KG1 (cell line): ENCODE data around the gene PLB1.

Experiments used
- DNase-seq: peaks from one replicate; lab custom pipeline; 2025; lab: John Stamatoyannopoulos, UW

Gene PLB1

GRCh38 chr2:28668106-28668814 lies 172.4 kb downstream of the PLB1 start:
- DNase-seq = no peak

- DNase-seq = no peak
Measured at GRCh38 chr2:28668880-28669279, 173.0 kb downstream of the PLB1 start.

- no peak for DNase-seq
Measured at GRCh38 chr2:28670856-28671255, 175.0 kb downstream of the PLB1 start.

GRCh38 chr2:28673338-28673737 lies 177.5 kb downstream of the PLB1 start:
- DNase-seq = no peak

- DNase-seq = no peak
Measured at GRCh38 chr2:28674062-28674712, 178.3 kb downstream of the PLB1 start.

- DNase-seq = no peak
Measured at GRCh38 chr2:28674713-28675068, 178.8 kb downstream of the PLB1 start.

- DNase-seq = no peak
Measured at GRCh38 chr2:28676152-28676835, 180.4 kb downstream of the PLB1 start.

- DNase-seq = no peak
Measured at GRCh38 chr2:28678175-28678855, 182.5 kb downstream of the PLB1 start.

- DNase-seq = no peak
Measured at GRCh38 chr2:28678944-28679343, 183.1 kb downstream of the PLB1 start.

GRCh38 chr2:28680657-28681056 lies 184.8 kb downstream of the PLB1 start:
- DNase-seq = no peak

GRCh38 chr2:28681158-28681571 lies 185.3 kb downstream of the PLB1 start:
- DNase-seq = no peak

- DNase-seq = no peak
Measured at GRCh38 chr2:28681606-28682005, 185.7 kb downstream of the PLB1 start.

- no peak for DNase-seq
Measured at GRCh38 chr2:28683100-28683706, 187.3 kb downstream of the PLB1 start.

- no peak for DNase-seq
Measured at GRCh38 chr2:28684142-28684858, 188.4 kb downstream of the PLB1 start.

GRCh38 chr2:28687171-28687570 lies 191.3 kb downstream of the PLB1 start:
- no peak for DNase-seq

- no peak for DNase-seq
Measured at GRCh38 chr2:28687640-28688385, 192.0 kb downstream of the PLB1 start.

- DNase-seq = no peak
Measured at GRCh38 chr2:28688818-28689217, 193.0 kb downstream of the PLB1 start.

- no peak for DNase-seq
Measured at GRCh38 chr2:28689771-28690170, 193.9 kb downstream of the PLB1 start.

- DNase-seq = no peak
Measured at GRCh38 chr2:28692411-28692810, 196.6 kb downstream of the PLB1 start.

GRCh38 chr2:28693223-28693622 lies 197.4 kb downstream of the PLB1 start:
- DNase-seq = no peak
